HG03432 (cell line): ENCODE data around the gene TXNL4A.
"Not testable (repeated sequence)": the region's sequence is repeated elsewhere in the genome, so short reads cannot be mapped to it uniquely, and the experiment has no call there.

ENCODE experiments used
- ATAC-seq: cut with Tn5 transposase; IDR thresholded peaks from one replicate; pipeline ENCODE4 v1.9.1; 2021; ENCODE audit warnings: mild to moderate bottlenecking, moderate library complexity; ENCODE audit not compliant: unreplicated experiment

Gene TXNL4A

GRCh38 chr18:79999701-80000100 is 11.3 kb upstream of the TXNL4A start:
- not testable (repeated sequence) for ATAC-seq

DNA sequence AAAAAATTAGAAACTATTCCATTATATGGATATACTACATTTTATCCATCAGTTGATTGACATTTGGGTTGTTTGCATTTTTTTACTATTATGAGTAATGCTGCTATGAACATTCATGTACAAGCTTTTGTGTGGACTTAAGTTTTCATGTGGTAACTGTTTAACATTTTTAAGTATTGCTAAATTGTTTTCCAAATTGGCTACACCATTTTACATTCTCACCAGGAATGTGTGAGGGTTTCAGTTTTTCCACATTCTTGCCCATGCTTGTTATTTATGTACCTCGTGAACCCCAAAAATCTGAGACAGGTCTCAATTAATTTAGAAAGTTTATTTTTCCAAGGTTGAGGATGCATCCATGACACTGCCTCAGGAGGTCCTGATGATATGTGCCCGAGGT is 3.1 kb upstream of the TXNL4A start:
- ATAC-seq, result no peak

GRCh38 chr18:79989195-79989497 is 783 bp upstream of the TXNL4A start:
- no peak for ATAC-seq

DNA sequence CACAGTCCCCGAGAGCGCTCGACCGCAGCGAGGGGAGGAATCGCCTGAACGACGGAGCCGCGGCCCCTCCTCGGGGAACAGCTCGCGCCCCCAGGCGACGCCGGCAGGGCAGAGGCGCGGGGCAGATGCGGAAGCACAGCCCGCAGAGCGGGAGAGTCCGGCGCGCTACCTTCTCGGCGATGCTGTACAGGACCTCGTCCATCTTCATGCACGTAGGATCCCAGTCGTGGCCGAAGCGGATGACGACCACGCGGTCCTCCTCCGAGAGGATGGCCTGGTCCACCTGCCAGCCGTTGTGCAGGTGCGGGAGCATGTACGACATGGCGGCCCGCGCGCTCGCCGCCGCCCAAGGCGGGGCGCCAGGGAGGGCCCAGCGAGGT is 302 bp downstream of the TXNL4A start:
- ATAC-seq, result peak; percentile 72

DNA sequence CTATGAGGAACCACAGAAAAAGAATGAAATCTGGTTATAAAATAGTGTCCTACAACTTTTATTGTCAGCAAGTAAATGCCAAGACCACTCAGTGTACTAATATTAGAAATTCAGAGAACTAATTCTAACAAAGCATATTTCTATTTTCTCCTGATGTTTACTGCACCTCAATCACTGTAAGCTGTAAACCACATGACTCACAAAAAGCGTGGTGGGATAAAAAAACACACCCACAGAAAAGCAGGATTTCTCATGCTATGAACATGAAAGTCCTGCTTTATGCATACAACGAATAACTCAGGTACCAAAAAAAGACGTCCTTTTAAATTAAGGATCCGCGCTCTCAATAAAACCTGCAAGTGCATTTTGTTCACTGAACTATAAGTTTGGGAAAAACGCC is 797 bp downstream of the TXNL4A start:
- no peak for ATAC-seq

- no peak for ATAC-seq
Observed at GRCh38 chr18:79986726-79987125, 1.6 kb downstream of the TXNL4A start.

- ATAC-seq, result no peak
Observed at GRCh38 chr18:79985172-79985571, 3.2 kb downstream of the TXNL4A start.

GRCh38 chr18:79983793-79984192 is 4.6 kb downstream of the TXNL4A start:
- no peak for ATAC-seq

GRCh38 chr18:79983253-79983652 is 5.1 kb downstream of the TXNL4A start:
- ATAC-seq, result no peak

DNA sequence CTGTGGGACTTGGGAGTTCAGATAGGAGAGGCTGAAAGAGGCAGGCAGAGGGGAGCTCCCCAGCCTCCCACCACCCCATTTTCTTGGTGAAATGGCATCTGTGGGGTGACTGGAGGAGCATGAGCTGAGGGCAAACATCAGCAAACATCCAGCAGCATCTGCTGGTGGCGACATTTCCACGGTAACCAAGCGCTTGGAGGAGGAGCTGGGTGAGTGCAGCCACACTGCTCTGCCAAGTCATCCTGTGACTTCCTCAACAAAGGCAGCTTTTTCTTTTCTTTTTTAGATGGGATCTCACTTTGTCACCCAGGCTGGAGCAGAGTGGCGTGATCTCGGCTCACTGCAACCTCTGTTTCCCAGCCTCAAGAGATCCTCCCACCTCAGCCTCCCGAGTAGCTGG is 5.6 kb downstream of the TXNL4A start:
- ATAC-seq, result no peak

DNA sequence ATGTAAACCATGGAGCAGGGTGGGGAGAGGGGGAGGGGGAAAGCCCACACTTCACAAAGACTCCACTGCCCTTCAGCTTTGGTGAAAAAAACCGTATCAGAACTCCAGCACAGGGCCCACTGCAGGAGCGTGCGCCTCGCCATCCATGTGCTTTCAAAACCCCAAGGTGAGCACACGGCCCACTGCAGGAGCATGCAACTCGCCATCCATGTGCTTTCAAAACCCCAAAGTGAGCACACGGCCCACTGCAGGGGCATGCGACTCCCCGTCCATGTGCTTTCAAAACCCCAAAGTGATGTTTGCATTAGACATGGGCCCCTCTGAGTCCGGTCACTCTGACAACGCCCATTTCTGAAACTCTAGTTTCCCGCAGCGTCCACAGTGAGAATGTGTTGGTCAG is 7.8 kb downstream of the TXNL4A start:
- ATAC-seq, result no peak

DNA sequence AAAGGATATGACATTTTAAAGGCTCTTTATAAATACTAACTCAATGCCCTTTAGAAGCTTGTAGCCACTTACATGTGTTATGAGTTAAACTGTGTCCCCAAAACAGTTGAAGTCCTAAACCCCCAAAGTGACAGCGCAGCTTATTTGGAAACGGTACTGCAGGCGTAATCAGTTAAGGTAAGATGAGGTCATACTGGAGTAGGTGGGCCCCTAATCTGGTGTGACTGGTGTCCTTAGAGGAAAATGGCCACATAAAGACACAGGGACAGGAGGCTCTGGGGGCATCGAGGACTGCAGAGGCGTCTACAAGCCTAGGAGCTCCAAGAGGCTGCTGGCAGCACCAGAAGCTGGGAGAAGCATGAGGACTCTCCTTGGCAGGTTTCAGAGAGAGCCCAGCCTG is 8.5 kb downstream of the TXNL4A start:
- ATAC-seq, result no peak

DNA sequence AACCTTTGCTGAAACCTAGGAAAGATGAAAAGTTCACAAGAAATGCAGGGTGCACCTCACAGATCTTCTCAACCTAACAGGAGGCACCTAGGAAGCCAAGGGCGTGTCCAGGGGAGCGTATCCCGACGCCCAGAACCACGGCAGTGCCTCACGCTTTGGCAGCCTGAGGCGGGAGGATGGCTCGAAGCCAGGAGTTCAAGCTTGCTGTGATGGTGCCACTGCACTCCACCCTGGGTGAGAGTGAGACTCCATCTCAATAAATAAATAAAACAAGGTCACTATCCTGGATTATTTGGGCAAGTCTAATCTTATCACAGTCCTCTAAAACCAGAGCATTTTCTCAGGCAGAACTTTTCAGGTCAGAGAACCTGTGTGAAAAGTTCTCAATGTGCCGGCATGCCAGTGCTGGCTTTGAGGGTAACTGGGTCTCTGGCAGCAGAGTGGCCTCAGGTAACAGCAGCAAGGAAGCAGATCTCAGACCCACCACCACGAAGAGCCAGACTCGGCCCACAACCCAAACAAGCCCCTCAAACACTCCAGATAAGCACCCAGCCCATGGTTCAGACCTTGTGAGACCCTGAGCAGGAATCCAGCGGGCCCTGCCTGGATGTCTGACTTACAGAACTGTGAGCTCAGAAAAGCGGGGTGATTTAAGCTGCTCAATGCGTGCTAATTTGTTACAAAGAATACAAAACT is 12.2 kb downstream of the TXNL4A start:
- ATAC-seq, result no peak

GRCh38 chr18:79975043-79975442 is 13.3 kb downstream of the TXNL4A start:
- ATAC-seq, result no peak

GRCh38 chr18:79974025-79974654 is 14.2 kb downstream of the TXNL4A start:
- ATAC-seq, result no peak

DNA sequence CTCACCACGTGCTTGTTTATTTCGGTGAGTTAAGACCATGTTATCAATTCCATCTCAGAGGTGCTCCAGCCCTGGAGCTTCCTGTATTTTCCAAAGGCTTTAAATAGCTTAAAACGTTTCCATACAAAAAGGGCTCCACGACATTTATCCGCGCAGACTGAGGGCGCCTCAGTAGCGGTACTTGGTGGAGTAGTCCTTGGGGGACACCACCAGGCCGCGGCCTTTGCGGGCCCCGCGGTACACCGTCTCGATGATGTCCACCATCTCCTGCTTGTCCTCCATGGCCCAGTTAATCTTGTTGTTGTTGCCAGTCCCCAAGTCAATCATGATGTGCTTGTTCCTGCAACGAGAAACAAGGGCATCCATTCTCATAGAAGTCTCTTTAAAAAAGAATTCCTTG is 14.8 kb downstream of the TXNL4A start:
- ATAC-seq, result no peak

DNA sequence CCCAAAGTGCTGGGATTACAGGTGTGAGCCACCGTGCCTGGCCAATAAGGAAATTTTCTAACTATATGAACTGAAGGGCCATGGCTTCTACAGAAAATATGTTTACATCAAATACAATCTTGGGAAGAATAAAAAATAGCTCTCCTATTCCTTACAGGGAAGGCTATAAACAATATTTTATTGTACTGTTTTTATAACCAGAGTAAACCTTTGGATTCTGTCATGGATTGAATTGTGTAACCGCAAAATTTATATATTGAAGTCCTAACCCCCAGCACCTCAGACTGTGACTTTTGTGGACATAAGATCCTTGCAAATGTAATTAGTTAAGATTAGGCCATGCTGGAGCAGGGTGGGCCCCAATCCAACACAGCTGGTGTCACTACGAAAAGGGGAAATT is 15.6 kb downstream of the TXNL4A start:
- no peak for ATAC-seq

DNA sequence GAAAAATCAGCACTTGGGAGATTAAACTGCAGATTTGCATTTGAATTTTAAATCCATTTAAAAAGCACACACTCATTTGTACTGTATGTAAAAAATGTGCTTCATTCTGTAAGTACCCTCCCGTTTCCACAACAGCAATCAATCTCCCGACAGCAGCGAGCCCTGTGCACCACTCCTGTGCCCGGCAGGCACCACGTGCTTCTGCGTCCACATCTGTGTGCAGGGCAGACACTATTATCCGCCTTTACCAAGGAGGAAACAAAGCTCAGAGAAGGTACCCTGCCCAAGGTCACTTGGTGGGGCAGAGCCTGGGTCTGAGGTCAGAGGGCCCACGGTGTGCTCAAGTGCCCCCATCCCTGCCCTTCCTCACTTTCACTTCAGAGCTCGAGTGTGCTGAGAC is 16.4 kb downstream of the TXNL4A start:
- ATAC-seq, result no peak

DNA sequence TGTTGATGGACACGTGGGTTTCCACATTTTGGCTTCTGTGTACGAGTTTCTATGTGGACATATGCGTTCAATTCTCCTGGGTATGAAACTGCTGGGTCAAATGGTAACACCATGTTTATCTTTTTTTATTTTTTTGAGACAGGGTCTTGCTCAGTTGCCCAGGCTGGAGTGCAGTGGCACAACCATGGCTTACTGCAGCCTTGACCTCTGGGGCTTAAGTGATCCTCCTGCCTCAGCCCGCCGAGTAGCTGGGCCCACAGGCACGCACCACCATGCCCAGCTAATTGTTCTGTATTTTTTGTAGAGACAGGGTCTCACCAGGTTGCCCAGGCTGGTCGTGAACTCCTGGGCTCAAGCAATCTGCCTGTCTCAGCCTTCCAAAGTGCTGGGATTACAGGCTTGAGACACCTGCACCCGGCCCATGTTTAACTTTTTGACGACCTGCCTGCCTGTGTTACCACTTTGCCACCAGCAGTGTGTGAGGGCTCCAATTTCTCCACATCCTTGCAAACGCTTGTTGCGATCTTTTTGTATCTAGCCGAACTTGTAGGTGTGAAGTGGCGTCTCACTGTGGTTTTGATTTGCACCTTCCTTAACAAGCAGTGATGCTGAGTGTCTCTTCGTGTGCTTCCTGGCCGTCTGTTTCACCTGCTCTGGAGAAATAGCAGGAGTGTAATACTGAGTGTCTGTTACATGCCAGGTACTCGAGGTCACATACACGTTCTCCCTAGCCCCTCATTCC is 17.0 kb downstream of the TXNL4A start:
- ATAC-seq, result no peak

GRCh38 chr18:79970419-79971133 is 17.8 kb downstream of the TXNL4A start:
- ATAC-seq, result no peak

GRCh38 chr18:79965119-79965902 is 23.1 kb downstream of the TXNL4A start:
- no peak for ATAC-seq
